ENCODE data around the gene RTN4R. TPM values are rescaled to one million over a fixed set of nuclear protein-coding genes. Genes with fewer than 3 reads are reported as not detected.

RTN4R gene
- total and polyA plus RNA-seq, 12 donors = 0.35 to 18.8 (median 1.1) TPM

- TF ChIP-seq POLR2A (IDR thresholded peaks at IDR 0.05) (no peak), CTCF (IDR thresholded peaks at IDR 0.05) (no peak)
- Histone ChIP-seq H3K27ac (no peak overlapping the region), H3K36me3 (replicated peaks in 1 of 2) (no peaks in the 10 kb centered on the region), H3K9me3 (replicated peaks in 1 of 3) (no peaks in the 10 kb centered on the region), H3K4me3 (no peak overlapping the region), H3K4me1 (replicated peaks in 1 of 2) (no peaks in the 10 kb centered on the region), H3K27me3 (no peaks in the 10 kb centered on the region)
- intact Hi-C loops (cut with DNase I) = no loop called here
- WGBS, 4 donors = 92 to 97% (median 93%) methylated on average over 8 to 13 of the region's 13 CpGs
- no peak for DNase-seq
Measured at GRCh38 chr22:20256027-20256426, 12.1 kb downstream of the RTN4R start.

GRCh38 chr22:20254975-20255946, 12.9 kb downstream of the RTN4R start:
- no peak for TF ChIP-seq POLR2A (IDR thresholded peaks at IDR 0.05)
- no peak for TF ChIP-seq CTCF (IDR thresholded peaks at IDR 0.05)
- no peak overlapping the region for H3K27ac ChIP-seq
- H3K4me3 ChIP-seq = no peak overlapping the region
- 88 to 92% (median 92%) methylated on average over 17 to 23 of the region's 23 CpGs for WGBS, 4 donors
- no peaks in the 10 kb centered on the region for H3K9me3 ChIP-seq (replicated peaks in 1 of 3)
- no peak for DNase-seq
- H3K27me3 ChIP-seq = no peaks in the 10 kb centered on the region
- H3K4me1 ChIP-seq (replicated peaks in 1 of 2) = peaks cover 0 to 2% of the 10 kb centered on the region in 2 donors
- H3K36me3 ChIP-seq (replicated peaks in 1 of 2) = no peaks in the 10 kb centered on the region
- intact Hi-C loops (cut with DNase I) = no loop called here

- WGBS, 4 donors = 90 to 93% (median 91%) methylated on average over 2 to 7 of the region's 7 CpGs
- TF ChIP-seq CTCF (IDR thresholded peaks at IDR 0.05) = no peak
- no peak for TF ChIP-seq POLR2A (IDR thresholded peaks at IDR 0.05)
Measured at GRCh38 chr22:20253161-20253560, 15.0 kb downstream of the RTN4R start.

GRCh38 chr22:20251981-20252380, 16.1 kb downstream of the RTN4R start:
- no peak for DNase-seq
- Histone ChIP-seq H3K36me3 (replicated peaks in 1 of 2) (no peaks in the 10 kb centered on the region), H3K9me3 (replicated peaks in 1 of 3) (no peaks in the 10 kb centered on the region), H3K27ac (no peak overlapping the region), H3K4me1 (replicated peaks in 1 of 2) (peaks cover 7 to 16% of the 10 kb centered on the region in 2 donors), H3K4me3 (no peak overlapping the region), H3K27me3 (no peaks in the 10 kb centered on the region)
- 94 to 97% (median 95%) methylated on average over 5 of the region's 5 CpGs for WGBS, 4 donors
- TF ChIP-seq CTCF (IDR thresholded peaks at IDR 0.05) (no peak), POLR2A (IDR thresholded peaks at IDR 0.05) (no peak)
- intact Hi-C loops (cut with DNase I) = no loop called here

More at GRCh38 chr22:20253161-20253560, 15.0 kb downstream of the RTN4R start:
- Histone ChIP-seq H3K9me3 (replicated peaks in 1 of 3) (no peaks in the 10 kb centered on the region), H3K4me3 (no peak overlapping the region), H3K27ac (no peak overlapping the region), H3K36me3 (replicated peaks in 1 of 2) (no peaks in the 10 kb centered on the region), H3K27me3 (no peaks in the 10 kb centered on the region), H3K4me1 (replicated peaks in 1 of 2) (peaks cover 7 to 16% of the 10 kb centered on the region in 2 donors)
- intact Hi-C loops (cut with DNase I) = no loop called here
- no peak for DNase-seq

All from adrenal gland (tissue), 12 donors.